ENCODE measurements around the gene UNC50. TPM values are rescaled to one million over a fixed set of nuclear protein-coding genes. Genes with fewer than 3 reads are reported as not detected.

The UNC50 gene
- total RNA-seq, 4 donors from 2014 or later: 40.3 to 55.7 (median 46.0) TPM

- WGBS, 2 donors (ENCODE audit: low coverage in 1 of 2): 75 to 95% methylated on average over 2 to 3 of the region's 5 CpGs
- ATAC-seq: no peak
- H3K4me1 ChIP-seq: no peaks in the 10 kb centered on the region
- H3K27ac ChIP-seq: no peak overlapping the region
- TF ChIP-seq EP300 (IDR thresholded peaks at IDR 0.05) (no peak), POLR2A (IDR thresholded peaks at IDR 0.05) (no peak), CTCF (IDR thresholded peaks at IDR 0.05) (no peak), POLR2AphosphoS5 (IDR thresholded peaks at IDR 0.05) (no peak)
- H3K27me3 ChIP-seq: no peaks in the 10 kb centered on the region
- H3K9me3 ChIP-seq: no peaks in the 10 kb centered on the region
- H3K4me3 ChIP-seq: no peak overlapping the region
- H3K36me3 ChIP-seq: peaks cover 0 to 100% of the 10 kb centered on the region in 2 donors
These were observed 38.0 kb upstream of the UNC50 start for GRCh38 chr2:98570356-98570755.

- no peaks in the 10 kb centered on the region for H3K4me1 ChIP-seq
- no peak for TF ChIP-seq EP300 (IDR thresholded peaks at IDR 0.05)
- no peak for TF ChIP-seq POLR2A (IDR thresholded peaks at IDR 0.05)
- no peak for TF ChIP-seq POLR2AphosphoS5 (IDR thresholded peaks at IDR 0.05)
- no peak for TF ChIP-seq CTCF (IDR thresholded peaks at IDR 0.05)
- no peak overlapping the region for H3K4me3 ChIP-seq
- peaks cover 0 to 100% of the 10 kb centered on the region in 2 donors for H3K36me3 ChIP-seq
- H3K27me3 ChIP-seq: no peaks in the 10 kb centered on the region
- no peak for ATAC-seq
- no peak overlapping the region for H3K27ac ChIP-seq
- 80 to 83% methylated on average over 1 to 3 of the region's 13 CpGs for WGBS, 2 donors (ENCODE audit: low coverage in 1 of 2)
- H3K9me3 ChIP-seq: no peaks in the 10 kb centered on the region
These were observed 37.2 kb upstream of the UNC50 start for GRCh38 chr2:98571121-98571701.

GRCh38 chr2:98571796-98572195 lies 36.6 kb upstream of the UNC50 start:
- WGBS, 2 donors (ENCODE audit: low coverage in 1 of 2): 86 to 95% methylated on average over 3 to 6 of the region's 9 CpGs
- H3K27ac ChIP-seq: no peak overlapping the region
- H3K27me3 ChIP-seq: no peaks in the 10 kb centered on the region
- no peak overlapping the region for H3K4me3 ChIP-seq
- H3K9me3 ChIP-seq: no peaks in the 10 kb centered on the region
- TF ChIP-seq POLR2A (IDR thresholded peaks at IDR 0.05): no peak
- TF ChIP-seq POLR2AphosphoS5 (IDR thresholded peaks at IDR 0.05): no peak
- no peak for TF ChIP-seq EP300 (IDR thresholded peaks at IDR 0.05)
- TF ChIP-seq CTCF (IDR thresholded peaks at IDR 0.05): no peak
- no peak for ATAC-seq
- no peaks in the 10 kb centered on the region for H3K4me1 ChIP-seq
- peaks cover 0 to 100% of the 10 kb centered on the region in 2 donors for H3K36me3 ChIP-seq

GRCh38 chr2:98572211-98572610 lies 36.2 kb upstream of the UNC50 start:
- no peak for ATAC-seq
- Histone ChIP-seq H3K27ac (no peak overlapping the region), H3K36me3 (peaks cover 0 to 100% of the 10 kb centered on the region in 2 donors), H3K4me1 (no peaks in the 10 kb centered on the region), H3K9me3 (no peaks in the 10 kb centered on the region), H3K27me3 (no peaks in the 10 kb centered on the region), H3K4me3 (no peak overlapping the region)
- 82 to 92% methylated on average over 2 of the region's 5 CpGs for WGBS, 2 donors (ENCODE audit: low coverage in 1 of 2)
- TF ChIP-seq CTCF (IDR thresholded peaks at IDR 0.05): no peak
- TF ChIP-seq POLR2AphosphoS5 (IDR thresholded peaks at IDR 0.05): no peak

- Histone ChIP-seq H3K9me3 (no peaks in the 10 kb centered on the region), H3K4me3 (no peak overlapping the region), H3K36me3 (peaks cover 0 to 100% of the 10 kb centered on the region in 2 donors), H3K27ac (no peak overlapping the region), H3K27me3 (no peaks in the 10 kb centered on the region), H3K4me1 (no peaks in the 10 kb centered on the region)
- 62 to 77% methylated on average over 4 to 8 of the region's 15 CpGs for WGBS, 2 donors (ENCODE audit: low coverage in 1 of 2)
- TF ChIP-seq EP300 (IDR thresholded peaks at IDR 0.05): no peak
- TF ChIP-seq CTCF (IDR thresholded peaks at IDR 0.05): no peak
- TF ChIP-seq POLR2A (IDR thresholded peaks at IDR 0.05): no peak
- no peak for TF ChIP-seq POLR2AphosphoS5 (IDR thresholded peaks at IDR 0.05)
- ATAC-seq: no peak
These were observed 35.7 kb upstream of the UNC50 start for GRCh38 chr2:98572676-98573075.

All from gastroesophageal sphincter (tissue), 4 donors.